Mononuclear cell (primary cell): ENCODE measurements around the gene ARHGAP33. TPM values are rescaled to one million over a fixed set of nuclear protein-coding genes. Genes with fewer than 3 reads are reported as not detected.
"Not testable (repeated sequence)": the region's sequence is repeated elsewhere in the genome, so short reads cannot be mapped to it uniquely, and the experiment has no call there.

Source experiments
- H3K27me3 ChIP-seq: 2 replicates; pipeline ENCODE4 v1.6.0; 2011; ENCODE audit warnings: low read length, control low read depth; ENCODE audit not compliant: insufficient read depth
- H3K4me1 ChIP-seq: 2 replicates; pipeline ENCODE4 v1.5.1; 2011; ENCODE audit warnings: mild to moderate bottlenecking, low read length, control low read depth; ENCODE audit not compliant: insufficient read depth
- H3K4me3 ChIP-seq: 2 replicates; pipeline ENCODE4 v1.5.1; 2011; ENCODE audit warnings: mild to moderate bottlenecking, low read length, moderate library complexity
- H3K9me3 ChIP-seq: 2 replicates; pipeline ENCODE4 v1.5.1; 2011; ENCODE audit warnings: low read depth, mild to moderate bottlenecking, control low read depth, low read length
- total RNA-seq: library from RNA; depleted of rRNA; stranded (reverse); fragments of >200 nt; gene quantifications from one replicate; pipeline ENCODE4 v1.2.3, GENCODE V29; 2012

Gene ARHGAP33
- total RNA-seq, 1 donor = 4.1 TPM

DNA sequence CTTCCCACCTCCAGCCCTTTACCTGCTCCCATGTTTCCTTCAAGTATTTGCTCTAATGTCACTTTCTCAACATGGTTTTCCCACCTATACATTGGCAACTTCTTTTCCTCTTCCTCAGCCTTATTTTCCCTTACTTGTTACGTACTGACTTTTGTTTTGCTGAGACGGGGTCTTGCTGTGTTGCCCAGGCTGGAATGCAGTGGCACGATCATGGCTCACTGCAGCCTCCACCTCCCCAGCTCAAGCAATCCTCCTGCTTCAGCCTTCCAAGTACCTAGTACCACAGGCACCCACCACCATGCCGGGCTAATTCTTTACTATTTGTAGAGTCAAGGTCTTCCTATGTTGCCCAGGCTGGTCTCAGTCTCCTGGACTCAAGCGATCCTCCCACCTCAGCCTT lies 32.3 kb downstream of the ARHGAP33 start:
- no peak overlapping the region for H3K4me3 ChIP-seq
- H3K4me1 ChIP-seq = peaks cover 7% of the 10 kb centered on the region
- H3K27me3 ChIP-seq = no peaks in the 10 kb centered on the region
- no peaks in the 10 kb centered on the region for H3K9me3 ChIP-seq

DNA sequence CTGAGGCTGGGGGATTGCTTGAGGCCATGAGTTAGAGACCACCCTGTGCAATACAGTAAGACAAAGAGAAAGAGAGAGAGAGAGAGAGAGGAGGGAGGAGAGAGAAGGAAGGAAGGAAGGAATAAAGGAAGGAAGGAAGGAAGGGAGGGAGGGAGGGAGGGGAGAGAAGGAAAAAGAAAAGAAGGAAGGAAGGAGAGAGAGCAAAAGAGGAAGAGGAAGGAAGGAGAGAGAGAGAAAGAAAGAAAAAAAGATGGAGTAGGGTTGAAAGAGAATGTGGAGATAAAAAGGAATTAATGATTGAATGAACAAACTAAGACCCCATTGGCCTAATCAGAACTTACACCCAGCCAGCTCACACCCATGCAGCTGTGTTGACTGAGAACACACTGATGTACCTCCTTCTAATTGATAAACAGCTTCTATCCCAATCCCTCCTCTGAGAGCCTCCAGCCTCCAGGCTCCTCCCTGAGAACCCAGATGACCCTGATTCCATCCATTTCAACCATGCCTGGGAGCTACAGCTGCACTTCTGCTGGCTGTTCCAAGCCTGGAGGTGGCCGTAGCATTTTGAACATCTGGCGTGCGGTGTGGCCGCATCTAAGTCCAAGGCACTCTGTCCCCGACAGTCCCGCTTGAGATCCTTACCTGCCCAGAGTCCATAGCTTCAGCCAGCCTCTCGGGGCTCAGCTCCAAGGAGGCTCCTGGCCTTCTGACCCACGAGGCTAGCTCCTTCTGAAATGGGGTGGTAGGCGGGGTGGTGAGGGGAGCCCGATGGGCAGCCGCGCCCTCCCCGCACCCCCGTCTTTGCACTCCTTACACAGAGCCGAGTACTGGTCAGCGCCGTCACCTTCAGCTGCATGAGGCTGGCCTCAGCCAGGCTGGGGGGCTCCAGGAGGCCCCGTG lies 36.2 kb downstream of the ARHGAP33 start:
- H3K27me3 ChIP-seq = no peaks in the 10 kb centered on the region
- no peak overlapping the region for H3K4me3 ChIP-seq
- no peaks in the 10 kb centered on the region for H3K4me1 ChIP-seq
- H3K9me3 ChIP-seq = no peaks in the 10 kb centered on the region

DNA sequence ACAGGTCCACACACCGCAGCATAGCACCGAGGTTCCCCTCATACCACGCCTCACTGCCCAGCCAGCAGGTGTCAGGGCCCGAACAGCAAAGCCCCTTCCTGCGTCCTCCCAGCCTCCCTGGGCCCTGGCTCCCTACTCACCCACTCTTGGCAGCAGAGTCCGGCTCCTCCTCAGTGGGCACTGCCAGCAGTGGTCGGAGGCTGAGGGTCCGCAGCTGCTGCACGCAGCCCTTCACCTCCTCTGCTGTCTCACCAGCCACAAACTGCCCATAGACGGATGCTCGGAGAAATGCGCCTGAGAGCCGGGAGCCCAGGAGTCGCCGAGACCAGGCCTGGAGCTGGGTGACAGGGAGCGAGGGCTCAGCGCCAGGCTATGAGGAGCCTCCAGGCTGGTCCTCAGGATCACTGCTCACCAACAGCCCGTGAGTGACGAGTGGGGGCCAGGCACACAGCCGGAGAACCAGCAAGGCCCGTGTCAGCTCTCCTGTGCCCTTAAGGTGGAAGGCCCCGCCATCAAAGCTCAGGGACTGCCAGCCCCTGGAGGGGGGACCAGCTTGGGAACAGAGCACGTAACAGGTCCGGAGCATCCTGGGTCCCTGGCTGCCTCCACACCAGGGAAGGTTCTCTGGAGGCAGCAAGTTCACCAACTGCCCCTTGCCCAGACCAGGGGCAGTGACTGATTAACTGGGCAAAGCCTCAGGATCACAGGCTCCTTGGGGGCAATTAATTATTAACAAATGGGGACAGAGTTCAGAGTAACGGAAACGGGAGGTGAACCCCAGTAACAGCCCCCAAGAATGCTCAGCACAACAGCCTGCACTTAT lies 37.1 kb downstream of the ARHGAP33 start, which contains the start of gene PRODH2:
Gene PRODH2, minus strand, starts transcription at position 626 of the 823 bp plus-strand sequence. Its CDS starts 40 bp downstream, at position 586.
- Histone ChIP-seq H3K4me1 (no peaks in the 10 kb centered on the region), H3K27me3 (no peaks in the 10 kb centered on the region), H3K9me3 (no peaks in the 10 kb centered on the region), H3K4me3 (no peak within 1 kb of the TSS)

DNA sequence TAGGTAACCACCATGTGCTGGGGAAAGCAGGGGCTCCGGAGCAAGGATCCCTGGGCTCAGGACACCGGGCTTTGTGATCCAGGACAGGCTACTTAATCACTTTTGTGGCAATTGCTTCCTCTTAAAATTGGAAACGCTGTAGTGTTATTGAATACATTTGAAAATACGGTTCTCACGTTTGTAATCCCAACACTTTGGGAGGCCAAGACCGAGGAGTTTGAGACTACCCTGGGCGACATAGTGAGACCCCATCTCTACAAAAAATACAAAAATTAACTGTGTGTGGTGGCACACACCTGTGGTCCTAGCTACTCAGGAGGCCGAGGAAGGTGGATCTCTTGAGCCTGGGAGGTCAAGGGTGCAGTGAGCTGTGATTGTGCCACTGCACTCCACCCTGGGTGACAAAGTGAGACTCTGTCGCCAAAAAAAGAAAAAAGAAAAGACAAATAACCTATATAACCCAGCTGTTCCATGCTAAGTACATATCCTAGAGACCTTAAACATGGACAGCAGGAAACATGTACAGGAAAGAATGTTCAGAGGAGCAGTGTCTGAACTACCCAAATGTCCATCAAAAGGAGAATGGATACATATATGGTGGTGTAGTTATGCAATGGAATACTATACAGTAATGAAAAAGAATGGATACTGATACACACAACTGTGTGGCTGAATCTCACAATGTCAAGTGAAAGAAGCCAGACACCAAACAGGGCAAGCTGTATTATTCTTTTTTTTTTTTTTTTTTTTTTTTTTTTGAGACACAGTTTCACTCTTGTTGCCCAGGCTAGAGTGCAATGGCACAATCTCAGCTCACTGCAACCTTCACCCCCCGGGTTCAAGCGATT lies 37.9 kb downstream of the ARHGAP33 start:
- Histone ChIP-seq H3K4me3 (no peak overlapping the region), H3K27me3 (no peaks in the 10 kb centered on the region), H3K9me3 (no peaks in the 10 kb centered on the region), H3K4me1 (no peaks in the 10 kb centered on the region)

DNA sequence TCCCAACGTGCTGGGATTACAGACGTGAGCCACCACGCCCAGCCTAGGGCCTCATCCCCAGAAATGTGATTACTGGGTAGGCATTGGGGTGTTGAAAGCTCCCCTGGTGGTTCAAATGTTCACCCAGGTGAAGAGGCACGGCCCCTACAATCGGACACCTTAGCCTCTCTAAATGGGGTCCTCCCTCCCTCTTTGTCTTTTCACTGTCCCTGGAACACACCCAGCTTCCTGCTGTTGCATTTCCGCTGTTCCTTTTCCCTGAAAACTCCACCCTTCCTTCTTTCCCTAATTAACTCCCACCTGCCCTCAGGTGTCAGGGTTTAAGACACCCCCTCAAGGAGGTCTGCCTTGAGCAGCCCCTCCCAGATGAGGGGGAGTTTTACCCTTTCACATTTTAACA lies 40.9 kb downstream of the ARHGAP33 start:
- H3K9me3 ChIP-seq = no peaks in the 10 kb centered on the region

DNA sequence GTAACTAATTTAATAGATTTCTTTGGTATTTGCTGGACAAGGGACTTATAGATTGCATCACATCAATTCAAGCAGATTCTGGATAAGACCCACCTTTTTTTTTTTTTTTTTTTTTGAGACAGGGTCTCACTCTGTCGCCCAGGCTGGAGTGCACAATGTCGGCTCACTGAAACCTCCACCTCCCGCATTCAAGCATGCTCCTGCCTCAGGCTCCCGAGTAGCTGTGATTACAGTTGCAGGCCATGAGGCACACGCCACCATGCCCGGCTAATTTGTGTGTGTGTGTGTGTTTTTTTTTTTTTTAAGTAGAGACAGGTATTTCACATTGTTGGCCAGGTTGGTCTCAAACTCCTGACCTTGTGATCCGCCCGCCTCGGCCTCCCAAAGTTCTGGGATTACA lies 41.5 kb downstream of the ARHGAP33 start:
- Histone ChIP-seq H3K9me3 (no peaks in the 10 kb centered on the region), H3K27me3 (peaks cover 3% of the 10 kb centered on the region), H3K4me3 (no peak overlapping the region), H3K4me1 (no peaks in the 10 kb centered on the region)

More for the DNA sequence above, 40.9 kb downstream of the ARHGAP33 start:
- H3K4me1 ChIP-seq = no peaks in the 10 kb centered on the region
- peaks cover 3% of the 10 kb centered on the region for H3K27me3 ChIP-seq
- H3K4me3 ChIP-seq = no peak overlapping the region

DNA sequence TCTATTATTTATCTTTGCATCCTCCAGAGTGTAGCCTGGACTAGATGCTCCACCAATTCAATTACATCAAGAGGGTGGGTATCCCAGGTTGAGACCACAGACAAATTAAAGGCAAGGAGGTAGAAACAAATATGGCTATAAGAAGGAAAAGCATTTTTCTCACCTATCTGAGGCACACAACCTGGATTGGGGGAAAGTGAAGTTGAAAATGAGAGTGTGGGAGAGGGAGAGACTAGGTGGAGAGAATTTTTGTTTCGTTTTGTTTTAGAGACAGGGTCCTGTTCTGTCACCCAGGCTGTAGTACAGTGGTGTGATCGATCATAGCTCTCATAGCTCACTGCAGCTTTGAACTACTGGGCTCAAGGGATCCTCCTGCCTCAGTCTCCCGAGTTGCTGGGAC lies 43.1 kb downstream of the ARHGAP33 start:
- no peaks in the 10 kb centered on the region for H3K4me1 ChIP-seq
- no peaks in the 10 kb centered on the region for H3K9me3 ChIP-seq
- peaks cover 3% of the 10 kb centered on the region for H3K27me3 ChIP-seq
- no peak overlapping the region for H3K4me3 ChIP-seq

DNA sequence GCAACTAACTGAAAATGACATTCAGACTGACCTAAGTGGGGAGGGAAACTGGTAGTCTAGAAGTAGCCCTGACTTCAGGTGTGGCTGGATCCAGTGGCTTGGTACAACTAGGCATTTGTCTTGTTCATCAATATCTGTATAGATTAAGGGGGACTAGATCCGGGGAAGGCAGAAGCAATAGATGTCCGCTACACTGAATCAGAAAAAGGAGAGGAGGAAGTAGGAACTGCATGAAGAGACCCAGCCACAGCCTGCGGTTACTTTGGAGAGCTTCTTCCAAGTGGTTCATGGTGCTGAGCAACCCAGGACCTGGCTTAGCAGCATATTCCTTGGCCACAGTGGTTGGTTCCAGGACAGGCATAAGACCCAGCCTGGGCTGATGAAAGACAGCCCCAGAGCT lies 47.2 kb downstream of the ARHGAP33 start:
- Histone ChIP-seq H3K9me3 (no peaks in the 10 kb centered on the region), H3K4me3 (no peak overlapping the region), H3K27me3 (peaks cover 3% of the 10 kb centered on the region), H3K4me1 (no peaks in the 10 kb centered on the region)

DNA sequence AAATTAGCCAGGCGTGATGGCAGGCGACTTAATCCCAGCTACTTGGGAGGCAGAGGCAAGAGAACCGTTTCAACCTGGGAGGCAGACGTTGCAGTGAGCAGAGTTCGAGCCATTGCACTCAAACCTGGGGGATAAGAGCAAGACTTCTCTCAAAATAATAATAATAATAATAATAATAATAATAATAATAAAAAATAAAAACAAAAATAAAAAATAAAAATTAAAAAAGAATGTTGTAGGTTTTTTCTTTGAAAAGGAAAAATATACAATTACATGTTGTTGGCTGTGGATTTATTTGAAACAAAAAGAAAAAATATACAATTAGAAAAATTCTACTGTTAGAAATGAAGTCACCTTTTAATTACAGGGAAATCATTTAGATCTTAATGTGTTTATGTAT lies 48.8 kb downstream of the ARHGAP33 start:
- no peak overlapping the region for H3K4me3 ChIP-seq
- no peaks in the 10 kb centered on the region for H3K27me3 ChIP-seq
- no peaks in the 10 kb centered on the region for H3K9me3 ChIP-seq

DNA sequence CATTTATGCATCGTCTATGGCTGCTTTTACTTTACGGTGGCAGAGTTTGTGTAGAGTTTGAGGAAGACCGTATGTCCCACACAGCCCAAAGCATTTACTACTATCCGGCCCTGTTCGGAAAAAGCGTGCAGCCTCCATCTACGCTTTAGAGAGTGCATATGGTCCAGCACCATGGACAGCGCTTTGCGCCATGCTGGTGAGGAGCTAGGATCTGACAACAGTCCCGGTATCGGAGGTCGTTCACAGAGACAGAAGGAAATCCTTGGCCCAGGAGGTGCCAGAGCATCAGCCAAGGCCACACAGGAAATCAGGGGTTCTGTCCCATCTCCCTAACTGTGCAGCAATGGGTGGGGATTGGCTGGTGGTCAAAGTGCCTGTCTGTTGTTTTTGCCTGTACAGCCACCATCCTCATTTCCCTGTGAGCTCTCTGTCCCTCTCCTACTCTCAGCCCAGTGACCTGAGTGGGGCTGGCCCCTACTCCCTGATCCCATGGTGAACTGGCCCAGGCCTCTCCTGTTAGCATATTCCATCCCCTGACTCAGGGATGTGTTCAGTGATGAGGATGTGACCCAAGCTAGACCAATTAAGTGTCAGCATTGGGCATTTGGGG lies 53.4 kb downstream of the ARHGAP33 start:
- Histone ChIP-seq H3K4me3 (no peak overlapping the region), H3K4me1 (no peaks in the 10 kb centered on the region), H3K9me3 (no peaks in the 10 kb centered on the region), H3K27me3 (no peaks in the 10 kb centered on the region)

More for the DNA sequence above, 48.8 kb downstream of the ARHGAP33 start:
- no peaks in the 10 kb centered on the region for H3K4me1 ChIP-seq

DNA sequence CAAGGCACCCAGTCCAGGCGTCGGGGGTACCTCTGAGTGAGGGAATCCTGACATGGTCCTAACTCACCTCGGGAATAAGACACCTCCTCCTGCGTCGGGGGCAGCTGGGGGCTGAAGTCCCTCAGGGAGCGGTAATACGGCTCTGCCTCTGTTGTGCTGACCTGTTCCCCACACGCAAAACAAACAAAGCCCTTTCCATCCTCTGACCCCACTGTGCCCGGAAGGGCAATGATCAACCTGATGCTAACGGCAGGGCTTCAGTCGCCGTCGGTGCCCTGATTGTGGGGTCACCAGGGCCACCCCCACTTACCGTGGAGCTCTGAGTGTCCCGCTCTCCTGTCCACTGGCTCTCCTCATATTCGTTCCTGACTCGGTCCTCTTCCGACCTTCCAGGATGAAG lies 55.6 kb downstream of the ARHGAP33 start:
- Histone ChIP-seq H3K4me1 (no peaks in the 10 kb centered on the region), H3K27me3 (no peaks in the 10 kb centered on the region), H3K4me3 (no peak overlapping the region), H3K9me3 (no peaks in the 10 kb centered on the region)

DNA sequence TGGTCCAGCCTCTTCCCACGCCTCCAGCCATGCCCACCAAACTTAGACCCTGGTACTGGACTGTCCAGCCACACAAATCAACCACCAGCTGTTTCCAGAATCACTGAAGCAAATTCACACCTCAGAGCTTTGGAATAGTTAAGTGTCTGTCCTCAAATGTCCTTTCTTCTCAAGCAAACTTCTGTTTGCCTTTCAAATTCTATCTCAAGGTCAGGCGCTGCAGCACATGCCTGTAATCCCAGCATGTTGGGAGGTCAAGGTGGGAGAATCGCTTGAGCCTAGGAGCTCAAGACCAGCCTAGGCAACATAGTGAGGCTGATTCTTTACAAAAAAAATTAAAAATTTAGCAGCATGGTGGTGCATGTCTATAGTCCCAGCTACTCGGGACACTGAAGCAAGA lies 56.7 kb downstream of the ARHGAP33 start:
- Histone ChIP-seq H3K27me3 (no peaks in the 10 kb centered on the region), H3K9me3 (no peaks in the 10 kb centered on the region), H3K4me1 (no peaks in the 10 kb centered on the region), H3K4me3 (no peak overlapping the region)

DNA sequence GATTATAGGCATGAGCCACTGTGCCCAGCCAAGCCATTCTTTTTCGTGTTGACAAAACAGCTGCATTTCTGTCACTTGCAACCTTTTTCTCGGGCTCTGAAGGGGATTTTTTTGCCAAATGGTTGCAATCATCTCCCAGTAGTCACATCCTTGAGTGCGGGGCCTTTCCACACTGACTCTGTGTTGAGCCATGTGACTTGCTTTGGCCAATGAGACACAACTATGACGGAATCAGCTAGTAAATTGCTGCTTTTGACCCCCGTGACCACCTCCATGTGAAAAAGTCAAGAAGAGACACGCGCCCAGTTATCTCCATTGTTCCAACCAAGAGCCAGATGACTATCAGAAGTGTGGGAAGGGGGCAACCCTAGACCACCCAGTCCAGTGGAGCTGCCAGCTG lies 58.6 kb downstream of the ARHGAP33 start:
- Histone ChIP-seq H3K4me3 (no peak overlapping the region), H3K4me1 (no peaks in the 10 kb centered on the region), H3K9me3 (no peaks in the 10 kb centered on the region), H3K27me3 (no peaks in the 10 kb centered on the region)

DNA sequence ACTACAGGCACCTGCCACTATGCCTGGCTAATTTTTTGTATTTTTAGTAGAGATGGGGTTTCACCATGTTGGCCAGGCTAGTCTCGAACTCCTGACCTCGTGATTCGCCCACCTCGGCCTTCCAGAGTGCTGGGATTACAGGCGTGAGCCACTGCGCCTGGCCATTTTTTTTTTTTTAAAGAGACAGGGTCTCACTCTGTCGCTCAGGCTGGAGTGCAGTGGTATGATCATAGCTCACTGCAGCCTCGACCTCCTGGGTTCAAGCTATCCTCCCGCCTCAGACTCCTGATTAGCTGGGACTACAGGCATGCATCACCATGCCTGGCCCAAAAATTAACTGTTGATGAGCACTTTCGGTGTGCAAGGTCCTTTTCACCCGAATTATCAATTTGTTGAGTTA lies 60.7 kb downstream of the ARHGAP33 start:
- H3K4me1 ChIP-seq, H3K9me3 ChIP-seq, H3K4me3 ChIP-seq, H3K27me3 ChIP-seq: not testable (repeated sequence)
